DND-41 (cell line): ENCODE data around the gene CRYBA2.

ENCODE experiments used
- EZH2 ChIP-seq: IDR thresholded peaks from 3 replicates; pipeline ENCODE4 v1.6.1; 2012; ENCODE audit warnings: borderline replicate concordance, low read depth, mild to moderate bottlenecking, moderate library complexity, low read length, inconsistent platforms; ENCODE audit not compliant: severe bottlenecking
- TF ChIP-seq, protein P1 (sequence below): IDR thresholded peaks from 2 replicates; pipeline ENCODE4 v1.5.1; 2012; ENCODE audit warnings: borderline replicate concordance, low read length, moderate library complexity, mild to moderate bottlenecking; ENCODE audit not compliant: poor library complexity, severe bottlenecking; ENCODE audit errors: extremely low read depth

DNA sequence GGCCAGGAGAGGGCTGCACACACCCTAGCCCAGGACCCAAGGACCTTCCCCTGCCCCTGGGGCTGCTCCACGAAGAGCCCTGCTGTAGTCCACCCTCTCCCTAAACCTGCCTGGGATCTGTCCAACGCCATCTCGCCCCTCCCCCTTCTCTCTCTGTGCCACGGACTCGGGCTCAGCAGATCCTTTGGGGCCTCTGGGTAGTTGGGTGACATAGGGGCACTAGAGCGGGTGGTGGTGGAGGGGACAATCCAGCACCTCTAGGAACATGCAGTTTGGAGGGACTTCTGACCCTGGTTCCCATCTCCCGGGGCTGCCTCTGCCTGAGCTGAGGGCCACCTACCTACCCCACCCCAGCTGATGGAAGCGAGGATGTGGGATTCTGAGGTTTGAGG lies 7.3 kb upstream of the CRYBA2 start:
- TF ChIP-seq, protein P1, sequence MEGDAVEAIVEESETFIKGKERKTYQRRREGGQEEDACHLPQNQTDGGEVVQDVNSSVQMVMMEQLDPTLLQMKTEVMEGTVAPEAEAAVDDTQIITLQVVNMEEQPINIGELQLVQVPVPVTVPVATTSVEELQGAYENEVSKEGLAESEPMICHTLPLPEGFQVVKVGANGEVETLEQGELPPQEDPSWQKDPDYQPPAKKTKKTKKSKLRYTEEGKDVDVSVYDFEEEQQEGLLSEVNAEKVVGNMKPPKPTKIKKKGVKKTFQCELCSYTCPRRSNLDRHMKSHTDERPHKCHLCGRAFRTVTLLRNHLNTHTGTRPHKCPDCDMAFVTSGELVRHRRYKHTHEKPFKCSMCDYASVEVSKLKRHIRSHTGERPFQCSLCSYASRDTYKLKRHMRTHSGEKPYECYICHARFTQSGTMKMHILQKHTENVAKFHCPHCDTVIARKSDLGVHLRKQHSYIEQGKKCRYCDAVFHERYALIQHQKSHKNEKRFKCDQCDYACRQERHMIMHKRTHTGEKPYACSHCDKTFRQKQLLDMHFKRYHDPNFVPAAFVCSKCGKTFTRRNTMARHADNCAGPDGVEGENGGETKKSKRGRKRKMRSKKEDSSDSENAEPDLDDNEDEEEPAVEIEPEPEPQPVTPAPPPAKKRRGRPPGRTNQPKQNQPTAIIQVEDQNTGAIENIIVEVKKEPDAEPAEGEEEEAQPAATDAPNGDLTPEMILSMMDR: no peak
- no peak for TF ChIP-seq EZH2
